HG03521 (cell line): ENCODE results near the gene TSPAN18.
A peak's percentile ranks its signal among the peaks of the same experiment; 100 is the strongest.

Experiments
- ATAC-seq: cut with Tn5 transposase; IDR thresholded peaks from one replicate; pipeline ENCODE4 v1.9.1; 2021; ENCODE audit warnings: mild to moderate bottlenecking, moderate library complexity; ENCODE audit not compliant: unreplicated experiment

Gene TSPAN18

GRCh38 chr11:44910591-44910990 lies 183.8 kb downstream of the TSPAN18 start:
- ATAC-seq, result no peak

GRCh38 chr11:44911029-44911814 lies 184.5 kb downstream of the TSPAN18 start:
- peak; percentile 60 for ATAC-seq

- ATAC-seq, result no peak
These were observed 185.7 kb downstream of the TSPAN18 start for GRCh38 chr11:44912270-44912987.

GRCh38 chr11:44913502-44913901 lies 186.7 kb downstream of the TSPAN18 start:
- no peak for ATAC-seq

- ATAC-seq, result no peak
These were observed 187.3 kb downstream of the TSPAN18 start for GRCh38 chr11:44914105-44914504.

GRCh38 chr11:44915004-44915403 lies 188.2 kb downstream of the TSPAN18 start:
- ATAC-seq, result no peak

GRCh38 chr11:44915621-44916020 lies 188.9 kb downstream of the TSPAN18 start:
- ATAC-seq, result no peak

GRCh38 chr11:44916331-44916730 lies 189.6 kb downstream of the TSPAN18 start:
- no peak for ATAC-seq

GRCh38 chr11:44916801-44917385 lies 190.1 kb downstream of the TSPAN18 start:
- no peak for ATAC-seq

- no peak for ATAC-seq
These were observed 191.0 kb downstream of the TSPAN18 start for GRCh38 chr11:44917741-44918140.

GRCh38 chr11:44920451-44920850 lies 193.7 kb downstream of the TSPAN18 start:
- no peak for ATAC-seq

GRCh38 chr11:44923115-44923514 lies 196.4 kb downstream of the TSPAN18 start:
- no peak for ATAC-seq

- ATAC-seq, result no peak
These were observed 197.0 kb downstream of the TSPAN18 start for GRCh38 chr11:44923806-44924205.

- no peak for ATAC-seq
These were observed 199.3 kb downstream of the TSPAN18 start for GRCh38 chr11:44926036-44926435.

- no peak for ATAC-seq
These were observed 200.5 kb downstream of the TSPAN18 start for GRCh38 chr11:44927174-44927661.

GRCh38 chr11:44928144-44928543 lies 201.4 kb downstream of the TSPAN18 start:
- ATAC-seq, result no peak

- no peak for ATAC-seq
These were observed 202.1 kb downstream of the TSPAN18 start for GRCh38 chr11:44928816-44929215.

GRCh38 chr11:44930588-44931302 lies 204.0 kb downstream of the TSPAN18 start:
- no peak for ATAC-seq

- no peak for ATAC-seq
These were observed 204.7 kb downstream of the TSPAN18 start for GRCh38 chr11:44931466-44931865.

- ATAC-seq, result no peak
These were observed 207.3 kb downstream of the TSPAN18 start for GRCh38 chr11:44934110-44934509.

GRCh38 chr11:44934735-44935250 lies 208.0 kb downstream of the TSPAN18 start:
- ATAC-seq, result no peak
